Activated CD4-positive, alpha-beta memory T cell treated with anti-CD3 and anti-CD28 coated beads for 36 hours (primary cell): ENCODE measurements around the gene ANAPC2. TPM values are rescaled to one million over a fixed set of nuclear protein-coding genes. Genes with fewer than 3 reads are reported as not detected.
A peak's percentile ranks its signal among the peaks of the same experiment; 100 is the strongest.

Experiments used
- CTCF ChIA-PET: fragments of 350-600 bp; sonication (Branson Sonifier 250); formaldehyde crosslinking; loops from one replicate; lab custom pipeline; 2021; ENCODE audit warnings: antibody characterized with exemption, inconsistent platforms; lab: Charles Lee
- POLR2A ChIA-PET: fragments of 350-600 bp; sonication (Branson Sonifier 250); formaldehyde crosslinking; loops from one replicate; lab custom pipeline; 2021; ENCODE audit warnings: antibody characterized with exemption; lab: Charles Lee
- DNase-seq: peaks from one replicate; pipeline ENCODE4 v3.0.0-alpha.2; 2020
- H3K27ac Mint-ChIP-seq: one replicate; pipeline ENCODE4 v1.8.0; 2021; ENCODE audit warnings: mixed read lengths
- H3K27me3 Mint-ChIP-seq: one replicate; pipeline ENCODE4 v1.8.0; 2021; ENCODE audit warnings: mixed read lengths
- H3K36me3 Mint-ChIP-seq: one replicate; pipeline ENCODE4 v1.8.0; 2021; ENCODE audit warnings: mixed read lengths
- H3K4me1 Mint-ChIP-seq: one replicate; pipeline ENCODE4 v1.8.0; 2021; ENCODE audit warnings: low read depth, mixed read lengths
- H3K4me3 Mint-ChIP-seq: one replicate; pipeline ENCODE4 v1.8.0; 2021; ENCODE audit warnings: mild to moderate bottlenecking, mixed read lengths
- H3K9me3 Mint-ChIP-seq: one replicate; pipeline ENCODE4 v1.8.0; 2021; ENCODE audit warnings: mixed read lengths
- intact Hi-C: fragments of 100-400 bp; cut with micrococcal nuclease; formaldehyde crosslinking; loops from one replicate; pipeline ENCODE4 v1.15.1; 2023
- total RNA-seq, 2 experiments: library from RNA; stranded (reverse); gene quantifications; one replicate each; pipeline ENCODE4 v1.2.3, GENCODE V29; 2021

ANAPC2 gene
- total RNA-seq, 2 experiments from 2014 or later, result 36.3 to 36.9 TPM

- no peak for DNase-seq
- H3K9me3 Mint-ChIP-seq, result no peaks in the 10 kb centered on the region
- intact Hi-C loops, result no loop called here
- ChIA-PET POLR2A (interaction anchor here (0.6 to 6.8 kb wide), 4 partner anchors 15 to 38 kb away, joined by 3 to 38 read pairs (median 3); partner anchors contain the start of genes SSNA1, TPRN and TUBB4B), CTCF (interaction anchor here (0.6 to 6.6 kb wide), 9 partner anchors 11 to 196 kb away, joined by 3 to 54 read pairs (median 10); partner anchors contain the start of genes DPP7 and SSNA1)
- H3K27me3 Mint-ChIP-seq, result peaks cover 5% of the 10 kb centered on the region
- H3K27ac Mint-ChIP-seq, result no peak overlapping the region
- H3K36me3 Mint-ChIP-seq, result no peaks in the 10 kb centered on the region
- peaks cover 5% of the 10 kb centered on the region for H3K4me1 Mint-ChIP-seq
- no peak overlapping the region for H3K4me3 Mint-ChIP-seq
Measured at GRCh38 chr9:137225699-137226331, 37.5 kb upstream of the ANAPC2 start.

- peaks cover 5% of the 10 kb centered on the region for H3K4me1 Mint-ChIP-seq
- ChIA-PET CTCF (interaction anchor here (0.9 to 6.6 kb wide), 6 partner anchors 11 to 195 kb away, joined by 3 to 54 read pairs (median 10); partner anchors contain the start of gene TUBB4B), POLR2A (interaction anchor here (0.6 to 6.8 kb wide), 4 partner anchors 16 to 37 kb away, joined by 3 to 38 read pairs (median 3); partner anchors contain the start of genes SSNA1, TPRN and TUBB4B)
- peak within 1 kb of the TSS; percentile 56 for H3K27ac Mint-ChIP-seq
- peaks cover 2% of the 10 kb centered on the region for H3K27me3 Mint-ChIP-seq
- intact Hi-C loops, result loop anchor here (5.0 kb wide), 1 partner anchor 433 kb away; the partner anchor contains the start of gene TMEM141
- H3K9me3 Mint-ChIP-seq, result no peaks in the 10 kb centered on the region
- no peaks in the 10 kb centered on the region for H3K36me3 Mint-ChIP-seq
- DNase-seq, result peak; percentile 61
- peak within 1 kb of the TSS; percentile 73 for H3K4me3 Mint-ChIP-seq
Measured at GRCh38 chr9:137224830-137225694, 36.7 kb upstream of the ANAPC2 start, which contains the start of gene CYSRT1. Gene CYSRT1, plus strand, starts transcription at chr9:137225174. Its CDS starts 448 bp downstream, at chr9:137225622.

GRCh38 chr9:137223078-137223970, 35.0 kb upstream of the ANAPC2 start:
- H3K36me3 Mint-ChIP-seq, result no peaks in the 10 kb centered on the region
- intact Hi-C loops, result loop anchor here (1.0 to 5.0 kb wide), 9 partner anchors 17 to 740 kb away; partner anchors contain the start of genes ANAPC2, MAN1B1, NDOR1 and SEC16A
- peaks cover 5% of the 10 kb centered on the region for H3K4me1 Mint-ChIP-seq
- peak; percentile 99 for DNase-seq
- H3K9me3 Mint-ChIP-seq, result no peaks in the 10 kb centered on the region
- peak overlapping the region; percentile 73 for H3K4me3 Mint-ChIP-seq
- CTCF ChIA-PET, result interaction anchor here (0.9 to 6.6 kb wide), 10 partner anchors 13 to 128 kb away, joined by 3 to 54 read pairs (median 6); partner anchors contain the start of genes SSNA1 and TUBB4B
- POLR2A ChIA-PET, result interaction anchor here (0.5 to 6.8 kb wide), 13 partner anchors 17 to 137 kb away, joined by 3 to 38 read pairs (median 6); partner anchors contain the start of genes ANAPC2, MAN1B1, SSNA1 and TPRN
- peak overlapping the region; percentile 58 for H3K27ac Mint-ChIP-seq
- H3K27me3 Mint-ChIP-seq, result peaks cover 2% of the 10 kb centered on the region

- H3K4me1 Mint-ChIP-seq, result peaks cover 3% of the 10 kb centered on the region
- H3K9me3 Mint-ChIP-seq, result no peaks in the 10 kb centered on the region
- no peak for DNase-seq
- H3K27ac Mint-ChIP-seq, result peak within 1 kb of the TSS; percentile 58
- intact Hi-C loops, result loop anchor here (1.0 to 5.0 kb wide), 9 partner anchors 17 to 739 kb away; partner anchors contain the start of genes ANAPC2, MAN1B1, NDOR1 and SEC16A
- peak within 1 kb of the TSS; percentile 73 for H3K4me3 Mint-ChIP-seq
- no peaks in the 10 kb centered on the region for H3K36me3 Mint-ChIP-seq
- H3K27me3 Mint-ChIP-seq, result no peaks in the 10 kb centered on the region
- POLR2A ChIA-PET, result interaction anchor here (0.5 to 6.8 kb wide), 12 partner anchors 17 to 136 kb away, joined by 3 to 38 read pairs (median 6); partner anchors contain the start of genes ANAPC2, MAN1B1, SSNA1 and TPRN
- CTCF ChIA-PET, result interaction anchor here (0.9 to 6.6 kb wide), 8 partner anchors 14 to 127 kb away, joined by 3 to 54 read pairs (median 8); partner anchors contain the start of genes SSNA1 and TUBB4B
Measured at GRCh38 chr9:137222190-137223077, 34.1 kb upstream of the ANAPC2 start, which contains the start of gene RNF208. Gene RNF208, minus strand, starts transcription at chr9:137222240. Its CDS starts 1,028 bp downstream, at chr9:137221212.

- no peak overlapping the region for H3K27ac Mint-ChIP-seq
- H3K9me3 Mint-ChIP-seq, result no peaks in the 10 kb centered on the region
- no peaks in the 10 kb centered on the region for H3K27me3 Mint-ChIP-seq
- no peak overlapping the region for H3K4me3 Mint-ChIP-seq
- POLR2A ChIA-PET, result interaction anchor here (6.8 kb wide), 1 partner anchor 19 kb away, joined by 38 read pairs; the partner anchor contains the start of gene TUBB4B
- no peak for DNase-seq
- peaks cover 3% of the 10 kb centered on the region for H3K4me1 Mint-ChIP-seq
- H3K36me3 Mint-ChIP-seq, result no peaks in the 10 kb centered on the region
- intact Hi-C loops, result loop anchor here (2.0 to 5.0 kb wide), 2 partner anchors 93 to 429 kb away; partner anchors contain the start of gene TMEM141
- CTCF ChIA-PET, result interaction anchor here (1.9 to 3.7 kb wide), 2 partner anchors 18 to 32 kb away, joined by 9 to 22 read pairs; partner anchors contain the start of genes SSNA1 and TUBB4B
Measured at GRCh38 chr9:137221506-137222111, 33.2 kb upstream of the ANAPC2 start.

GRCh38 chr9:137221095-137221505, 32.7 kb upstream of the ANAPC2 start:
- H3K9me3 Mint-ChIP-seq, result no peaks in the 10 kb centered on the region
- H3K27ac Mint-ChIP-seq, result no peak overlapping the region
- H3K36me3 Mint-ChIP-seq, result no peaks in the 10 kb centered on the region
- H3K27me3 Mint-ChIP-seq, result no peaks in the 10 kb centered on the region
- CTCF ChIA-PET, result no interaction called here
- no peak for DNase-seq
- H3K4me1 Mint-ChIP-seq, result peaks cover 3% of the 10 kb centered on the region
- POLR2A ChIA-PET, result interaction anchor here (1.2 kb wide), 1 partner anchor 93 kb away, joined by 4 read pairs; no protein-coding TSS in a partner anchor
- intact Hi-C loops, result loop anchor here (5.0 kb wide), 1 partner anchor 429 kb away; the partner anchor contains the start of gene TMEM141
- H3K4me3 Mint-ChIP-seq, result no peak overlapping the region

- CTCF ChIA-PET, result no interaction called here
- Mint-ChIP-seq H3K27me3 (no peaks in the 10 kb centered on the region), H3K27ac (no peak overlapping the region)
Measured at GRCh38 chr9:137220317-137221094, 32.1 kb upstream of the ANAPC2 start.

GRCh38 chr9:137219757-137220316, 31.5 kb upstream of the ANAPC2 start:
- ChIA-PET CTCF (no interaction called here), POLR2A (interaction anchor here (0.5 to 1.7 kb wide), 3 partner anchors 31 to 133 kb away, joined by 3 to 6 read pairs (median 4); partner anchors contain the start of gene SSNA1)
- Mint-ChIP-seq H3K27me3 (no peaks in the 10 kb centered on the region), H3K4me3 (peak overlapping the region; percentile 16), H3K36me3 (peaks cover 3% of the 10 kb centered on the region), H3K9me3 (no peaks in the 10 kb centered on the region), H3K4me1 (peaks cover 3% of the 10 kb centered on the region), H3K27ac (no peak overlapping the region)
- DNase-seq, result no peak
- intact Hi-C loops, result loop anchor here (5.0 kb wide), 1 partner anchor 428 kb away; the partner anchor contains the start of gene TMEM141

More at GRCh38 chr9:137220317-137221094, 32.1 kb upstream of the ANAPC2 start:
- H3K4me3 Mint-ChIP-seq, result peak overlapping the region; percentile 16
- POLR2A ChIA-PET, result interaction anchor here (0.5 to 1.7 kb wide), 3 partner anchors 32 to 134 kb away, joined by 3 to 6 read pairs (median 4); partner anchors contain the start of gene SSNA1
- intact Hi-C loops, result loop anchor here (5.0 kb wide), 1 partner anchor 428 kb away; the partner anchor contains the start of gene TMEM141
- H3K36me3 Mint-ChIP-seq, result peaks cover 2% of the 10 kb centered on the region
- no peaks in the 10 kb centered on the region for H3K9me3 Mint-ChIP-seq
- H3K4me1 Mint-ChIP-seq, result peaks cover 3% of the 10 kb centered on the region
- no peak for DNase-seq
